ENCODE data around the gene YPEL5. TPM values are rescaled to one million over a fixed set of nuclear protein-coding genes. Genes with fewer than 3 reads are reported as not detected.

The YPEL5 gene
- total and polyA plus RNA-seq, 10 of the 15 experiments (the other 5 are each of a cell fraction or from before 2014, with no cell fraction given): 18.8 to 47.3 (median 21.7) TPM

DNA sequence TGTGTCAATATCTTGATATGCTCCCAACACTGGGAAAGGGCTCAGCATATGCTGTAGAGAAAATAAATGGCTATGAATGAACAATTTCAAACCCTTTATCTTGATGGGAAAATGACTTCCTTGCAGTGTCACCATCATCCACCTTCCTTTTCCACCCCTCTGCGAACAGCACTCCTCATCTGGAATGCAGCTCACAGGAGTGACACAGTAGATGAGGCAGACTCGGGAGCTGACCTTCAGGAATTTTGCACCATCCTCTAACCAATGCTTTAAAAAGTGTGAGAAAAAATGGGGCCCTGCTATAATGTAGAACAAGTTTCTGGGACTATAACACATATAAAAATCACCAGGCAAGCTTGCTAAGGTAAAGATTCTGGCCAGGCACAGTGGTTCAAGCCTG is 41.3 kb upstream of the YPEL5 start:
- in situ Hi-C loops (cut with MboI): no loop called here
- RAD21 ChIA-PET (ENCODE audit: unreplicated experiment): interaction anchor here (0.7 kb wide), 1 partner anchor 10 kb away, joined by 4 read pairs; no protein-coding TSS in a partner anchor
- no peak overlapping the region for H3K4me3 ChIP-seq
- POLR2A ChIA-PET: no interaction called here
- no peaks in the 10 kb centered on the region for H4K20me1 ChIP-seq (ENCODE audit: control insufficient read depth, insufficient read depth)
- no peaks in the 10 kb centered on the region for H3K79me2 ChIP-seq (ENCODE audit: control insufficient read depth, insufficient read depth, low read length)
- H2AFZ ChIP-seq (ENCODE audit: control insufficient read depth, low read depth, low read length): no peak overlapping the region
- CTCF ChIA-PET: interaction anchor here (0.6 to 1.2 kb wide), 3 partner anchors 11 to 183 kb away, joined by 3 read pairs; no protein-coding TSS in a partner anchor
- no peak overlapping the region for H3K4me2 ChIP-seq (ENCODE audit: control insufficient read depth, insufficient read depth)
- H3K36me3 ChIP-seq (ENCODE audit: control insufficient read depth in 2 of 2, insufficient read depth in 2 of 2, low read length in 1 of 2): no peaks in the 10 kb centered on the region
- H3K9ac ChIP-seq (ENCODE audit: control insufficient read depth, insufficient read depth, low read length): no peak overlapping the region
- no peak overlapping the region for H3K27ac ChIP-seq (ENCODE audit: control insufficient read depth, insufficient read depth)
- intact Hi-C loops (cut with micrococcal nuclease; ENCODE audit: unreplicated experiment): no loop called here
- WGBS (ENCODE audit: insufficient coverage, insufficient replicate concordance, low lambda C conversion rate, missing lambda C conversion rate): 14% methylated on average over 2 of the region's 2 CpGs
- H3K4me1 ChIP-seq (ENCODE audit: control insufficient read depth, insufficient read depth, low read length): no peaks in the 10 kb centered on the region
- no peaks in the 10 kb centered on the region for H3K9me3 ChIP-seq (replicated peaks; ENCODE audit: control insufficient read depth, insufficient read depth, low read length)
- H3K27me3 ChIP-seq (replicated peaks in 1 of 2; ENCODE audit: control insufficient read depth in 2 of 2, insufficient read depth in 2 of 2, low read length in 1 of 2): peaks cover 0 to 4% of the 10 kb centered on the region in 2 experiments; a peak in 1 of 4 replicates
- FAIRE-seq (no peak), DNase-seq (ENCODE audit: low read depth, low spot score) (no peak), ATAC-seq (no peak)
- no TSS peak for BruUV-seq (replicated peaks)
- SMC1A ChIA-PET (ENCODE audit: uncharacterized antibody, unreplicated experiment): interaction anchor here (1.3 kb wide), 1 partner anchor 27 kb away, joined by 4 read pairs; no protein-coding TSS in a partner anchor
- TF ChIP-seq, protein P1, sequence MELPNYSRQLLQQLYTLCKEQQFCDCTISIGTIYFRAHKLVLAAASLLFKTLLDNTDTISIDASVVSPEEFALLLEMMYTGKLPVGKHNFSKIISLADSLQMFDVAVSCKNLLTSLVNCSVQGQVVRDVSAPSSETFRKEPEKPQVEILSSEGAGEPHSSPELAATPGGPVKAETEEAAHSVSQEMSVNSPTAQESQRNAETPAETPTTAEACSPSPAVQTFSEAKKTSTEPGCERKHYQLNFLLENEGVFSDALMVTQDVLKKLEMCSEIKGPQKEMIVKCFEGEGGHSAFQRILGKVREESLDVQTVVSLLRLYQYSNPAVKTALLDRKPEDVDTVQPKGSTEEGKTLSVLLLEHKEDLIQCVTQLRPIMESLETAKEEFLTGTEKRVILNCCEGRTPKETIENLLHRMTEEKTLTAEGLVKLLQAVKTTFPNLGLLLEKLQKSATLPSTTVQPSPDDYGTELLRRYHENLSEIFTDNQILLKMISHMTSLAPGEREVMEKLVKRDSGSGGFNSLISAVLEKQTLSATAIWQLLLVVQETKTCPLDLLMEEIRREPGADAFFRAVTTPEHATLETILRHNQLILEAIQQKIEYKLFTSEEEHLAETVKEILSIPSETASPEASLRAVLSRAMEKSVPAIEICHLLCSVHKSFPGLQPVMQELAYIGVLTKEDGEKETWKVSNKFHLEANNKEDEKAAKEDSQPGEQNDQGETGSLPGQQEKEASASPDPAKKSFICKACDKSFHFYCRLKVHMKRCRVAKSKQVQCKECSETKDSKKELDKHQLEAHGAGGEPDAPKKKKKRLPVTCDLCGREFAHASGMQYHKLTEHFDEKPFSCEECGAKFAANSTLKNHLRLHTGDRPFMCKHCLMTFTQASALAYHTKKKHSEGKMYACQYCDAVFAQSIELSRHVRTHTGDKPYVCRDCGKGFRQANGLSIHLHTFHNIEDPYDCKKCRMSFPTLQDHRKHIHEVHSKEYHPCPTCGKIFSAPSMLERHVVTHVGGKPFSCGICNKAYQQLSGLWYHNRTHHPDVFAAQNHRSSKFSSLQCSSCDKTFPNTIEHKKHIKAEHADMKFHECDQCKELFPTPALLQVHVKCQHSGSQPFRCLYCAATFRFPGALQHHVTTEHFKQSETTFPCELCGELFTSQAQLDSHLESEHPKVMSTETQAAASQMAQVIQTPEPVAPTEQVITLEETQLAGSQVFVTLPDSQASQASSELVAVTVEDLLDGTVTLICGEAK (IDR thresholded peaks at IDR 0.05; ENCODE audit: borderline replicate concordance): no peak
- TF ChIP-seq, protein P2, sequence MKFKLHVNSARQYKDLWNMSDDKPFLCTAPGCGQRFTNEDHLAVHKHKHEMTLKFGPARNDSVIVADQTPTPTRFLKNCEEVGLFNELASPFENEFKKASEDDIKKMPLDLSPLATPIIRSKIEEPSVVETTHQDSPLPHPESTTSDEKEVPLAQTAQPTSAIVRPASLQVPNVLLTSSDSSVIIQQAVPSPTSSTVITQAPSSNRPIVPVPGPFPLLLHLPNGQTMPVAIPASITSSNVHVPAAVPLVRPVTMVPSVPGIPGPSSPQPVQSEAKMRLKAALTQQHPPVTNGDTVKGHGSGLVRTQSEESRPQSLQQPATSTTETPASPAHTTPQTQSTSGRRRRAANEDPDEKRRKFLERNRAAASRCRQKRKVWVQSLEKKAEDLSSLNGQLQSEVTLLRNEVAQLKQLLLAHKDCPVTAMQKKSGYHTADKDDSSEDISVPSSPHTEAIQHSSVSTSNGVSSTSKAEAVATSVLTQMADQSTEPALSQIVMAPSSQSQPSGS (IDR thresholded peaks at IDR 0.05; ENCODE audit: low read length): no peak
- TF ChIP-seq NRF1 (conservative IDR thresholded peaks at IDR 0.05; ENCODE audit: low read depth, low read length) (no peak), CBX5 (IDR thresholded peaks at IDR 0.05; ENCODE audit: low read depth) (no peak), JUNB (IDR thresholded peaks at IDR 0.05) (no peak), FOXM1 (IDR thresholded peaks at IDR 0.05; ENCODE audit: low read depth, low read length) (no peak), POLR2AphosphoS2 (IDR thresholded peaks at IDR 0.05; ENCODE audit: low read depth, low read length) (no peak), FOS (IDR thresholded peaks at IDR 0.05; ENCODE audit: borderline replicate concordance, extremely low read depth, insufficient read length) (no peak)
- TF ChIP-seq, protein P3, sequence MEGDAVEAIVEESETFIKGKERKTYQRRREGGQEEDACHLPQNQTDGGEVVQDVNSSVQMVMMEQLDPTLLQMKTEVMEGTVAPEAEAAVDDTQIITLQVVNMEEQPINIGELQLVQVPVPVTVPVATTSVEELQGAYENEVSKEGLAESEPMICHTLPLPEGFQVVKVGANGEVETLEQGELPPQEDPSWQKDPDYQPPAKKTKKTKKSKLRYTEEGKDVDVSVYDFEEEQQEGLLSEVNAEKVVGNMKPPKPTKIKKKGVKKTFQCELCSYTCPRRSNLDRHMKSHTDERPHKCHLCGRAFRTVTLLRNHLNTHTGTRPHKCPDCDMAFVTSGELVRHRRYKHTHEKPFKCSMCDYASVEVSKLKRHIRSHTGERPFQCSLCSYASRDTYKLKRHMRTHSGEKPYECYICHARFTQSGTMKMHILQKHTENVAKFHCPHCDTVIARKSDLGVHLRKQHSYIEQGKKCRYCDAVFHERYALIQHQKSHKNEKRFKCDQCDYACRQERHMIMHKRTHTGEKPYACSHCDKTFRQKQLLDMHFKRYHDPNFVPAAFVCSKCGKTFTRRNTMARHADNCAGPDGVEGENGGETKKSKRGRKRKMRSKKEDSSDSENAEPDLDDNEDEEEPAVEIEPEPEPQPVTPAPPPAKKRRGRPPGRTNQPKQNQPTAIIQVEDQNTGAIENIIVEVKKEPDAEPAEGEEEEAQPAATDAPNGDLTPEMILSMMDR (IDR thresholded peaks at IDR 0.05 in 2 of 3, conservative IDR thresholded peaks at IDR 0.05 in 1 of 3; ENCODE audit: control insufficient read depth in 2 of 3, extremely low read depth in 1 of 3, insufficient read depth in 1 of 3, low read depth in 3 of 3, low read length in 3 of 3): no peak
- TF ChIP-seq, protein P4, sequence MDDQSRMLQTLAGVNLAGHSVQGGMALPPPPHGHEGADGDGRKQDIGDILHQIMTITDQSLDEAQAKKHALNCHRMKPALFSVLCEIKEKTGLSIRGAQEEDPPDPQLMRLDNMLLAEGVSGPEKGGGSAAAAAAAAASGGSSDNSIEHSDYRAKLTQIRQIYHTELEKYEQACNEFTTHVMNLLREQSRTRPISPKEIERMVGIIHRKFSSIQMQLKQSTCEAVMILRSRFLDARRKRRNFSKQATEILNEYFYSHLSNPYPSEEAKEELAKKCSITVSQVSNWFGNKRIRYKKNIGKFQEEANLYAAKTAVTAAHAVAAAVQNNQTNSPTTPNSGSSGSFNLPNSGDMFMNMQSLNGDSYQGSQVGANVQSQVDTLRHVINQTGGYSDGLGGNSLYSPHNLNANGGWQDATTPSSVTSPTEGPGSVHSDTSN (IDR thresholded peaks at IDR 0.05; ENCODE audit: insufficient replicate concordance, low read depth, low read length): no peak

Data from GM12878 (cell line).